ENCODE measurements around the gene FSIP1.

Gene FSIP1

GRCh38 chr15:39579487-39580116 lies 203.0 kb downstream of the FSIP1 start:
- DNase-seq, result no peak

DNA sequence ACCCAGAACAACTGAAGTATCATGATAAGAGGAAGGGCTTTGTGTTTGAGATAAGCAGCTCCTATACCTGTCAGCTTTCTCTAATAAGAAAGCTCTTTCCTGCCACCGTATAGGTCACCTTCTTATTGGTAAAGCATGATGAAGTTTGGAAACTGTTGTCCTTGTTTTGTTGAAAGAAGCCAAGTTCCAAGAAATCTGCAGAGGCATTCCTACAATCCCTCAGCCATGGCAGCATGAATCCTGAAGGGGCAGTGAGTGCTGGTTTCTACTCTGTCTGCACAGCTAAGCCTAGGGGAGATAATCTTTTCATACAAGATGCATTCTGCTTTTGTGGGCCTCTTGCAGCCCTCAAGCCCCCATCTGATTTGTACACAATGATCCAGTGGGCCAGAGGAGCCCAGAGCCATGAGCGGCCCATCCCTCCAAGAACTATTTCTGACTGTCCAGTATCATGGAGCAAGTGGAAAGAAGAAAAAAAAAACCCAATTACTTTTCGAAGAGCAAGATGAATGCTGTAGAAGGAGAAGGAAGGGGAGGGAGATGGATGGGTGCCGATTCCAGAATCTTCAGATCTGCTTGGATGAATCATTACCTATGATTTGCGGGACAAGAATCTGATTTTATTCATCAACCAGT lies 203.7 kb downstream of the FSIP1 start:
- DNase-seq, result no peak

DNA sequence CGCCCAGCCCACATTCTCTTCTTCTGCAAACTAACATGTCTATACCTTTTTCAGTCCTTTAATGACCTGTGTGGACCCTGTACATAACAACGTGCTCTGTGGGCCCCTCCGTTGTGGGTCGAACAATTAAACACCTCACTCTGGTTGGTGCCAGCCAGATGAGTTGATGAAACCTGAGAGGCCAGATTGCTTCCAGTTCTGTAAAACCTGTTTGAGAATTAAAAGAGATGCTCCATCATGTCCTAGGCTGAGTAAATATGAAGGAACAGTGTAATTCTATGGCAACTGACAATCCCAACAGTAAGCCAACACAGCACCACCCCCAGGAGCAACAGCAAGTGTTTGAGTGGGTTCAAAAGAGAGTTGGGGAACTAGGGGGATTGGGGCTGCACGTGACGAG lies 207.5 kb downstream of the FSIP1 start:
- no peak for DNase-seq

DNA sequence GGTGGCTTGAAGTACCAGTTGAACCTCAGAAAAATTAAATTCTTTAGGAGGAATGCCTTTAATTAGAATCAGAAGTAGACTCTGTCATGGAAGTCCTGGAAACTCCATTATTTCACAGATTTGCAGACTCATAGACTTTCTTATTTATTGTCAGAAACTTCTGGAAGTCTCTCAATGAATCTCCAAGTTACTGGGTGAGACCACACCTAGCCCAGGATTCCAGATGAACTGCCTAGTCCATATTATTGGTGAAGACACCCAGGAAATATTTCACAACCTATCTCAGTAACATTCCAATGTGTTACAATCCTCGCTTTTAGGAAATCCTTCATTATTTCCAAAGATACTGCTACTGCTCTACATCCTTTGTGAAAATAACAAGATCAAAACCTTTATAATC lies 208.2 kb downstream of the FSIP1 start:
- DNase-seq, result no peak

DNA sequence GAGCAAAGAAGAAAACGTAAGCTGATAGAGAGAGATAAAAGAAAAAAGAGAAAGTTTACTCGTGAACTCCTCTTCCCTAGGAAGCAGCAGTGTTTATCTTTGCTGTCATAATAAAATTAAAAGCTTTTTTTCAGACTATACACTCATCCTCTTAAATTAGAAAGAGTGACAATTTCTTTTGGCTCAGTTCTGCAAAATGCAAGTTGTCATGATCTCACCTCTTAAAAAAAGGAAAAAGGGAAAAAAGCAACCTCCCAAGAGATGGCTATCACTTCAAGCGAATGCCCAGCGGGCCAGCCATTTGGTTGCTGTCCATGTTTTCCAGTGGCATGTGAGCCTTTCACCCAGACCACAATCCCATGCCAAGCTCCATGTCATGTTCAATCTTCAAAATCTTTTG lies 208.8 kb downstream of the FSIP1 start:
- no peak for DNase-seq

DNA sequence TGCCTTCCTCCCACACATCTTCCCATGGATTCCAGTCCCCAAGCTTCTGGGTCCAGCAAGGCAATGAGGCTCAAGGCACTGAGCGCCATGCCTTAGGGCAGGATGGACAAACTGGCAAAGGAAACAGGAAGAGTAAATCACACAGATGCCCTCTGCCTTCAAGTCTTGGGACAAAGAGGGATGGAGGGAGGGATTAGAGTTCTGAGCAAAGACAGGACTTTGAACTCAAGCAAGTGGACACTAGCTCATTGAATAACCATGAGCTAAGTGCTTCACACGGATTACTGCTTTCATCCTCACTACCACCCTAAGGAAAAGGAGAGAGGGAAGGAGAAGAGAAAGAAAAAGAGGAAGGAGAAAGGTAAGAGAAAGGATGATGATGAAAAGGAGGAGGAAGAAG lies 209.4 kb downstream of the FSIP1 start:
- no peak for DNase-seq

GRCh38 chr15:39565851-39566250 lies 216.8 kb downstream of the FSIP1 start:
- DNase-seq, result no peak

- DNase-seq, result no peak
These were observed 217.5 kb downstream of the FSIP1 start for GRCh38 chr15:39564972-39565665.

GRCh38 chr15:39558421-39558820 lies 224.2 kb downstream of the FSIP1 start:
- no peak for DNase-seq

GRCh38 chr15:39556461-39556860 lies 226.2 kb downstream of the FSIP1 start:
- no peak for DNase-seq

- DNase-seq, result no peak
These were observed 226.8 kb downstream of the FSIP1 start for GRCh38 chr15:39555885-39556284.

GRCh38 chr15:39554746-39555387 lies 227.8 kb downstream of the FSIP1 start:
- no peak for DNase-seq

- no peak for DNase-seq
These were observed 228.5 kb downstream of the FSIP1 start for GRCh38 chr15:39553947-39554693.

- DNase-seq, result no peak
These were observed 230.1 kb downstream of the FSIP1 start for GRCh38 chr15:39552556-39552955.

- DNase-seq, result no peak
These were observed 231.2 kb downstream of the FSIP1 start for GRCh38 chr15:39551476-39551875.

All from Kasumi-1 (cell line).